Measurements from ENCODE around the gene TMEM163. TPM values are rescaled to one million over a fixed set of nuclear protein-coding genes. Genes with fewer than 3 reads are reported as not detected.

Gene TMEM163
- total RNA-seq, 6 donors from 2014 or later = 19.3 to 71.6 (median 26.7) TPM

DNA sequence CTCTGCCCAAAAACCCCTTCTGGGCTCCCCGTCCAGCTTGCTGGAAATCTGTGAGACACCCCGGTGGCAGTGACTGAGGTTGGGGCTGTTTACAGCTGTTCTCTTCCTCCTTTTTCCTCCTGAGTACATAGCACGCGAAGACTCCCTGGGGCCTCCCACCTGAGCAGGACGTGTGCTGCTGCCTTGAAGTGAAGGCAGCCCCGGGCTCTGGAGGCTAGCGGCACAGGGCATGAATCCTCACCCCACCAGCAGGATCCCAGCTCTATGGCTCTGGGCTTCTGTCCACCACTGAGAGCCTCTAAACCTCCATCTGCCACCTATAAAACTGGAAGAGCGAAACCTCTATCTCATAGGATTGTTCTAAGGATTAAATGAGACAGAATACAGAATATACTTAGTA, 182.5 kb downstream of the TMEM163 start:
- no peak overlapping the region for H3K27ac ChIP-seq
- H3K27me3 ChIP-seq = no peaks in the 10 kb centered on the region
- DNase-seq = peak in 1 of 2 donors; percentile 16
- H3K4me1 ChIP-seq = no peaks in the 10 kb centered on the region
- H3K36me3 ChIP-seq = no peaks in the 10 kb centered on the region
- H3K9me3 ChIP-seq = no peaks in the 10 kb centered on the region
- no peak overlapping the region for H3K4me3 ChIP-seq
- ATAC-seq (ENCODE audit: low FRiP score in 2 of 2) = peak in 1 of 2 donors; percentile 6
- TF ChIP-seq, protein P1, sequence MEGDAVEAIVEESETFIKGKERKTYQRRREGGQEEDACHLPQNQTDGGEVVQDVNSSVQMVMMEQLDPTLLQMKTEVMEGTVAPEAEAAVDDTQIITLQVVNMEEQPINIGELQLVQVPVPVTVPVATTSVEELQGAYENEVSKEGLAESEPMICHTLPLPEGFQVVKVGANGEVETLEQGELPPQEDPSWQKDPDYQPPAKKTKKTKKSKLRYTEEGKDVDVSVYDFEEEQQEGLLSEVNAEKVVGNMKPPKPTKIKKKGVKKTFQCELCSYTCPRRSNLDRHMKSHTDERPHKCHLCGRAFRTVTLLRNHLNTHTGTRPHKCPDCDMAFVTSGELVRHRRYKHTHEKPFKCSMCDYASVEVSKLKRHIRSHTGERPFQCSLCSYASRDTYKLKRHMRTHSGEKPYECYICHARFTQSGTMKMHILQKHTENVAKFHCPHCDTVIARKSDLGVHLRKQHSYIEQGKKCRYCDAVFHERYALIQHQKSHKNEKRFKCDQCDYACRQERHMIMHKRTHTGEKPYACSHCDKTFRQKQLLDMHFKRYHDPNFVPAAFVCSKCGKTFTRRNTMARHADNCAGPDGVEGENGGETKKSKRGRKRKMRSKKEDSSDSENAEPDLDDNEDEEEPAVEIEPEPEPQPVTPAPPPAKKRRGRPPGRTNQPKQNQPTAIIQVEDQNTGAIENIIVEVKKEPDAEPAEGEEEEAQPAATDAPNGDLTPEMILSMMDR (IDR thresholded peaks at IDR 0.05) = no peak
- TF ChIP-seq POLR2A (IDR thresholded peaks at IDR 0.05) (no peak), EP300 (IDR thresholded peaks at IDR 0.05) (no peak), POLR2AphosphoS5 (IDR thresholded peaks at IDR 0.05) (no peak)
- WGBS, 2 donors = 69 to 80% methylated on average over 8 of the region's 8 CpGs

DNA sequence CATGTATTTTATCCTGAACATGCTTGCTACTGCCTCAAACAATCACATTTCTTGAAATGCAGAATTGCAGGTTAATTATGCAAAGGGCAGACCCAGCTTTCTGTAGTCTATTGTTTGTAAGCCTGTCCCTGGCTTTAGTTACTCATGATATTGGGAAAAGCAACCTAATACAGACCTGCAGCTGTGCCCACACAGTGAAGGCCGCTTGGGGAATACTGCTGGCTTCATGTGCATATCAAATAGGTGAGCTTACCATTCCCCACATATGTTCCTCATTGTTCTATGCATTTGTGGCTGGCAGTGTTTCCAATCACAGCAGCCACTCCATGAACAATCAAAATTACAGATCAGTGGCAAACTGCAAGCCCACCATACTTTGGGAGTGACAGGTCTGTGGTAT, 186.3 kb downstream of the TMEM163 start:
- no peak for ATAC-seq (ENCODE audit: low FRiP score in 2 of 2)
- Histone ChIP-seq H3K4me1 (no peaks in the 10 kb centered on the region), H3K27me3 (no peaks in the 10 kb centered on the region), H3K36me3 (no peaks in the 10 kb centered on the region), H3K4me3 (no peak overlapping the region), H3K27ac (no peak overlapping the region), H3K9me3 (no peaks in the 10 kb centered on the region)
- TF ChIP-seq POLR2AphosphoS5 (IDR thresholded peaks at IDR 0.05) = no peak
- TF ChIP-seq, protein P1 (IDR thresholded peaks at IDR 0.05) = no peak
- TF ChIP-seq EP300 (IDR thresholded peaks at IDR 0.05) = no peak
- TF ChIP-seq POLR2A (IDR thresholded peaks at IDR 0.05) = no peak
- DNase-seq = no peak
- 79 to 83% methylated on average over 1 of the region's 1 CpG for WGBS, 2 donors

DNA sequence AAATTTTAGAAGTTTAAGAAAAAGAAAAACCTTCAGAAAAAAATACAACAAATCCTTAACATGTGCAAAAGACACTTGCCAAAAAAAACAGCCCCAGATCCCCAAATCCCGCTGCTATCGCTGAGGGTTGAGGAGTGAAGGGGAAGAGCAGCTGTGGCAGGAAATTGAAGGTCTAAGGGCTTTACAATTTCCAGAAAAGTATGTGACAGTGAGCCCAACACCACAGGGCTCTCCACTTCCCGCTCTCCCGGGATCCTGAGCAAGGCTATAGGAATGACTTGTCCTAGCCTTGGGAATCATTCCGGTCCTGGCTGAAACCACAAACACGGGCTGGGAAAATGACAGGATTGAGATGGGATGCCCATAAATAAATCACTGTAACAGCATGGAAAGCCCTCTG, 191.4 kb downstream of the TMEM163 start:
- Histone ChIP-seq H3K36me3 (no peaks in the 10 kb centered on the region), H3K27ac (no peak overlapping the region), H3K4me3 (no peak overlapping the region), H3K9me3 (no peaks in the 10 kb centered on the region), H3K27me3 (no peaks in the 10 kb centered on the region), H3K4me1 (no peaks in the 10 kb centered on the region)
- WGBS, 2 donors = 57 to 71% methylated on average over 6 of the region's 6 CpGs
- ATAC-seq (ENCODE audit: low FRiP score in 2 of 2) = no peak
- no peak for DNase-seq
- TF ChIP-seq POLR2AphosphoS5 (IDR thresholded peaks at IDR 0.05) (no peak), EP300 (IDR thresholded peaks at IDR 0.05) (no peak), POLR2A (IDR thresholded peaks at IDR 0.05) (no peak)

DNA sequence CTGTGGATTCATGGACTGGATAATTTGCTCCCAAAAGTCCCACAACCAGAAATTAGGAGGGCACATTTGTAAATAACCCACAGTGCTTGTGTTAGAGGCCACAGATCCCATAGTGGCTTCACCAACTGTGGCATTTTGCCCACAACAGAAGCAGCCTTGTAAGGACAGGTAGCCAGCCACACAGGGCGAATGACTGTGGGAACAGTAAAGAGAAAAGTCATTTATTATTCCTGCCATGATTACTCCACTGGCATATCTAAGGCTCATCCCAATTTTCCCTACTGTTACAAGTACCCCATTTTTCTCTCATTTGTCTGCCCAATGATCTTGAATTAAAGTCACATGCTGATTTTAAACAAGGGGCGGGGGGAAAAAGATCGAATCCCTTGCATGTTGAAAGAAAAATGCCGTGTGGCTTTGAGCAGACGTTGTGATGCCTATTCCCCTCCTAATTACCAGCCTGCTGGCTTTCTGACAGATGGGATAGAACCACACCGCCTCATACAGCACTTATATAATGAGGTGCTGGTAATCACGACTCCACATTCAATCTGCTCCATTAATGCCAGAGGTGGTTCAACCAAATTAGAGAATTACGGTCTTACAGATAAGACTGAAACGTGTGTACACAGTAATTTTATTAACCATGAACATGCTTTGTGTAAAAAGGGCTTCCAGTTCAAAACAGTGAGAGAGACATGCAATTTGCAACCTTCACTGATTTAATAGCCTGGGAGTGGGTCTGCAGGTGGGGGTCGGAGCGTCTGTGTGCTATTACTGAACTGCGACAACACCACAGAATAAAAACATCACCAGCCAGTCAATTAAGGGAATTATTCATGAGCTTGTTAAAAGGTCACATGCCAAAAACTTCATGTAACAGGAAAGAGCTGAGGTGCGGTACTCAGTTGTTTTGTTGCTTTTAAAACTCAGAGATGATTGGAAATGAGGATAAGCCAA, 196.0 kb downstream of the TMEM163 start:
- Histone ChIP-seq H3K27me3 (no peaks in the 10 kb centered on the region), H3K36me3 (no peaks in the 10 kb centered on the region), H3K27ac (no peak overlapping the region), H3K4me3 (no peak overlapping the region), H3K4me1 (no peaks in the 10 kb centered on the region), H3K9me3 (no peaks in the 10 kb centered on the region)
- DNase-seq (no peak), ATAC-seq (ENCODE audit: low FRiP score in 2 of 2) (no peak)
- TF ChIP-seq, protein P1 (IDR thresholded peaks at IDR 0.05) = no peak
- TF ChIP-seq POLR2AphosphoS5 (IDR thresholded peaks at IDR 0.05) (no peak), EP300 (IDR thresholded peaks at IDR 0.05) (no peak), POLR2A (IDR thresholded peaks at IDR 0.05) (no peak)
- 68 to 73% methylated on average over 13 of the region's 13 CpGs for WGBS, 2 donors

DNA sequence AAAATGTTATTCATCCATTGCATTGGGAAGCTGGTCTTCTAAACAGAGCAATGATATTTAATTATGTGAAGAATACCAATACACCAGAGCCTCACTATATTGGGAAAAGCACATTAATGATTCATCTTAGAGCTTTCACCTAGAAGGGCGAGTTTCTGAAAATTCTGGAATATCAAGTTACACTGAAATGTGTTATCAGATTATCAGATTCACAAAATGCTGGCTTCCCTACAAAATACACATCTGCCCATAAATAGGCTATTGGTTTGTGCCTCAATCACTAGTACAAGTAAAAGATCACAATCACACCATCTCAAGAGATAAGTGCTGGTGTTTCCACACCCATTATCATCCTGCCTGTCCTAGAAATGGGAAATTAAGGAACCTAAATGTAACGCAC, 200.7 kb downstream of the TMEM163 start:
- no peaks in the 10 kb centered on the region for H3K27me3 ChIP-seq
- no peak overlapping the region for H3K27ac ChIP-seq
- WGBS, 2 donors = 77 to 89% methylated on average over 2 of the region's 2 CpGs
- no peak overlapping the region for H3K4me3 ChIP-seq
- DNase-seq (no peak), ATAC-seq (ENCODE audit: low FRiP score in 2 of 2) (no peak)
- no peaks in the 10 kb centered on the region for H3K4me1 ChIP-seq
- no peak for TF ChIP-seq POLR2AphosphoS5 (IDR thresholded peaks at IDR 0.05)
- TF ChIP-seq, protein P1 (IDR thresholded peaks at IDR 0.05) = no peak
- TF ChIP-seq POLR2A (IDR thresholded peaks at IDR 0.05) = no peak
- no peak for TF ChIP-seq EP300 (IDR thresholded peaks at IDR 0.05)
- no peaks in the 10 kb centered on the region for H3K36me3 ChIP-seq
- H3K9me3 ChIP-seq = no peaks in the 10 kb centered on the region
